DMS 273 (cell line): ENCODE data around the gene CRYBG1.
"Not testable (repeated sequence)": the region's sequence is repeated elsewhere in the genome, so short reads cannot be mapped to it uniquely, and the experiment has no call there.

ENCODE experiments used
- DNase-seq: peaks from one replicate; lab custom pipeline; 2025; ENCODE audit not compliant: unreplicated experiment; lab: John Stamatoyannopoulos, UW

Gene CRYBG1

DNA sequence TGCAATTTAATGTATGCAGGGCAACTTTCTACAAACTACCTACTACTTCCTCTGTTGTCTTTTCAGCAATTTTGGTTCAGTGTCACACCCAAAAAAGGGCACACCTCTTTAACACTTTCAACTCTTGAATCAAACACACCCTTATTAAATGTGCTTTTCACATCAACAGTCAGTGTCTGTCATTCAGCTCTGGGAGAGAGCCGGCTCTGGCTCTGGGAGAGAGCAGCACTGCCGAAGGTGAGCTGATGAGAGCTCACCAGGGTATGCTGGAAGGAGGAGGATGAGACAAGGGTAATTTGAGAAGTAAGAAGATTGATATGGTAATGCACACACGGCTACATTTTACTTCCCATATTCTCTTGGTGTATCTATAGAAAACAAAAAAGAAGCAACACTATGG lies 134.5 kb downstream of the CRYBG1 start:
- DNase-seq, result no peak

DNA sequence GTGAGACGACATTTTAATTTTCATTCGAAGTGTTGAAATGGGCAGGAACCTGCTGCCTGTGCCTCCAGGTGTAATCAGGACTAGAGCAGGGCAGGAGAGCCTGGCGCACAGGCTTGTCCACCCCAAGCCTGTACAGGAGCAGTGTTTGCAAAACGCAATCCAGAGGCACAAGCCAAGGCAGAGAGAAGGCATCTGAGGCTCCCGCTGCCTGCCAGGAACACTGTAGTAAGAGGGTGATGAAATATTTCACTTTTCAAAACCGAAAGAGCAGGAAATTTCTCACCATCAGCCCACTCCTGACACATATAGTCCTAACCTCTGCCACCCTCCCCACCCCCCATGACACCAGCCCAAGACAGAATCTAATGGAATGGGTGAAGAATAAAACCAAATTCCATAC lies 136.3 kb downstream of the CRYBG1 start:
- no peak for DNase-seq

DNA sequence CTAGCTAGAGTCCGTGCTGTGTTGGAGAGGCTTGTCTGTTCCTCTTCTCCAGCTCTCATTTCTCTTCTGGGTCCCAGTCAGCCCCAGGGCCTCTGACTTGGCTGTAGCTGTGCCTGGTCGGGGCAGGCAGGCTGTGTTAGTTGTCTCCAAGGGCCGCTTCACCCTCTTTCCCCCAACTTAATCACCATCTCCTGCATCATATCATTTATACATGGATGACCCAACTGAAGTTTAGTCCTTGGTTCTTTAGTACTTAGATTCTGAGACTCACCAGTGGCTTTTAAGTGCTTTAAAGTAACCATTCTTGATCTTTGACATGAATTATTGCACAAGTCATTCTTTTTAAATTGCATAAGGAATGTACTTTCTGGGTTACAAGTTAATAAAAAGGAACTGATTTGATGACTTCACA lies 141.4 kb downstream of the CRYBG1 start:
- DNase-seq, result no peak

- no peak for DNase-seq
These were observed 142.0 kb downstream of the CRYBG1 start for GRCh38 chr6:106502559-106502958.

- no peak for DNase-seq
These were observed 147.8 kb downstream of the CRYBG1 start for GRCh38 chr6:106508277-106508676.

GRCh38 chr6:106508834-106509233 lies 148.3 kb downstream of the CRYBG1 start:
- DNase-seq, result no peak

- DNase-seq, result no peak
These were observed 149.0 kb downstream of the CRYBG1 start for GRCh38 chr6:106509420-106510089.

- DNase-seq, result peak; percentile 79
These were observed 149.8 kb downstream of the CRYBG1 start for GRCh38 chr6:106510090-106510970.

GRCh38 chr6:106511288-106512047 lies 151.0 kb downstream of the CRYBG1 start:
- peak; percentile 45 for DNase-seq

DNA sequence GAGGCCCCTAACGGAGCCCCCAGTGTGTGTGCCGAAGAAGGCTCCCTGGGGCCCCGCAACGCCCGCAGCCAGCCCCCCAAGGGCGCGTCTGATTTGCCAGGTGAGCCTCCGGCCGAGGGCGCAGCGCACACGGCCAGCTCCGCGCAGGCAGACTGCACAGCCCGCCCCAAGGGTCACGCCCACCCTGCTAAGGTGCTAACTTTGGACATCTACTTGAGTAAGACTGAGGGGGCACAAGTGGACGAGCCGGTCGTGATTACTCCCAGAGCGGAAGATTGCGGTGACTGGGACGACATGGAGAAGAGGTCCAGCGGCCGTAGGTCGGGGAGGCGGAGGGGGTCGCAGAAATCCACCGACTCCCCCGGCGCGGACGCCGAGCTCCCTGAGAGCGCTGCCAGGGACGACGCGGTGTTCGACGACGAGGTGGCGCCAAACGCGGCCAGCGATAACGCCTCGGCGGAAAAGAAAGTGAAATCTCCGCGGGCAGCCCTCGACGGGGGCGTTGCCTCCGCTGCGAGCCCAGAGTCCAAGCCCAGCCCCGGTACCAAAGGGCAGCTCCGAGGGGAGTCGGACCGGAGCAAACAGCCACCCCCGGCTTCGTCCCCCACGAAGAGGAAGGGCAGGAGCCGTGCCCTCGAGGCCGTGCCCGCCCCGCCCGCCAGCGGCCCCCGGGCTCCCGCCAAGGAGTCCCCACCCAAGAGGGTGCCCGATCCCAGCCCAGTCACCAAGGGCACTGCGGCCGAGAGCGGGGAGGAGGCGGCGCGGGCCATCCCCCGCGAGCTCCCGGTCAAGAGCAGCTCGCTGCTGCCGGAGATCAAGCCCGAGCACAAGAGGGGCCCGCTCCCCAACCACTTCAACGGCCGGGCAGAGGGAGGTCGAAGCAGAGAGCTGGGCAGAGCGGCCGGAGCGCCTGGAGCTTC lies 151.8 kb downstream of the CRYBG1 start:
- DNase-seq, result peak; percentile 58

DNA sequence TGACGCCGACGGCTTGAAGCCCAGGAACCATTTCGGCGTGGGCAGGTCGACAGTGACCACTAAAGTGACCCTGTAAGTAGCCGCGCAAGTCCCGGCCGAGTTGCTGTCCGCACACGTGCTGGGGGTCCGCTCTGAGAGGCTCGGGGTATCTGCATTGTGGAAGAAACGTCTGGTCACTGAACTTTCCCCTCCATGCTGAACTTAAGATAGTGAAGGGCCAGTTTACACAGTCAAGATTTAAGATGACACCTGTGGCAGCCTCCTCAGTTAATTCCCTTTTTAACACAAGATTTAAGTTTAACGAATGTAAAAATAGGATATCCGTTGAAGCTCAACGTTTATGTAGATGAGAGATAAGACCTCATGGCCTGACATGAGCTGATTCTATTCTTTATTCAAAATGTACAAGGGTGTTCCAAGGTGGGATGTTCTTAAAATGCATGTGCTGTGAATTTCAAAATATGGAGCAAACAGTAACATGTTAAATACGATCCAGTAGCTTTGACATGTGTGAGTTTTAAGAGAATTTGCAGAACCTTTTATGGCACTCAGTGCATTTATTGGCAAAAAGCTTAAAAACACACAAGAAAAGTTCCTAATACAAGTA lies 152.6 kb downstream of the CRYBG1 start:
- DNase-seq, result no peak

DNA sequence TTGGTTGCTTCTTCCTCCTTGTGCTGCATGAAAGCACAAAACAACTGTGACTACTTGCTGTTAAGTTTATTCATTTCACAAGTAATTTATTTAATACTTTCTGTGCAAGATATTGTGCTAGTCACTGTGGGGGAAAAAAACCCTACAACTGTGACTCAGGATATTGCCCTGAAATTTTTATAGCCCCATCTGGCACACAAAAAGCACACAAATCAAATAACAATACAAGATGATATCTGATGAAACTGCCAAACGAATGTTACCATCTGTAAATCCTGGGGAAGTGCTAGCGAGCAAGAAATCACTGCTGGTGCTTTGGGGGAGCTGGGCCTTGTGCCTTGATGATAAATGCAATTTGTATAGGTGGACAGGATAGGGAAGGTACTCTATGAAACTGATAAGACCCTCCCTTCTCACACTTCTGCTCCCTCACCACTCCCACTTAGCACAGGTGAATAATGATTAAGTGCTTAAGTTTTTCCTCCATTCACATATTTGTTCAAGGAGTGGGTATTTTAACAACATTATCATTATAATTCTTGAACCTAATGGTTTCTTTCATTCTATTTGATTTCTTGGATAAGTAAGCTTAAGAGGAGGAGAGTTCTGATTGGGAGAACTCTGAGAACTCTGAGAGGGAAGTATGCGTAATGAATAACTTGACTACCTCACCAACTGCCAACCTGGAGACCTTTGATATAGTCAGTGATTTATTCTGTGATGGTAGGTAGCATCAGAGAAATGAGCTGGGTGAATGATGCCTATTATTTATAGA lies 153.5 kb downstream of the CRYBG1 start:
- peak; percentile 51 for DNase-seq

GRCh38 chr6:106514583-106514885 lies 154.0 kb downstream of the CRYBG1 start:
- DNase-seq, result no peak

- not testable (repeated sequence) for DNase-seq
These were observed 155.1 kb downstream of the CRYBG1 start for GRCh38 chr6:106515582-106515981.

DNA sequence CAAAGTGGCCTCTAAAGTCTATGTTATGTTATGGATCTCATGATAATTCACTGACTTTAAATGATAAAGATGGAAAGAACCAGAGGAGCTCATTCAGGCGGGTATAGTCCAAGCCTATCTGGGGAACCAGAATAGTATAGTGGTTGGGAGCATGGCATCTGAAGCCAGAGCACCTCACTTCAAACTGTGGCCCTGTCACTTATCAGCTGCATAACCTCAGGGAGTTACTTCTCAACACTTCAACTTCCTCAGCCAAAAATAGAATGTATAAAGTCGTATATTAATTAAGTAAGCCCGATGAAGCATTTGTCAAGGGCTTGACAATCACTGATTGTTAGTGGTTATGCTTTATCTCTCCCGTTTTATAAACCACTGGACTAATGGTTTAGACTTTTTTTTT lies 156.1 kb downstream of the CRYBG1 start:
- no peak for DNase-seq

GRCh38 chr6:106517706-106518105 lies 157.2 kb downstream of the CRYBG1 start:
- DNase-seq, result no peak

DNA sequence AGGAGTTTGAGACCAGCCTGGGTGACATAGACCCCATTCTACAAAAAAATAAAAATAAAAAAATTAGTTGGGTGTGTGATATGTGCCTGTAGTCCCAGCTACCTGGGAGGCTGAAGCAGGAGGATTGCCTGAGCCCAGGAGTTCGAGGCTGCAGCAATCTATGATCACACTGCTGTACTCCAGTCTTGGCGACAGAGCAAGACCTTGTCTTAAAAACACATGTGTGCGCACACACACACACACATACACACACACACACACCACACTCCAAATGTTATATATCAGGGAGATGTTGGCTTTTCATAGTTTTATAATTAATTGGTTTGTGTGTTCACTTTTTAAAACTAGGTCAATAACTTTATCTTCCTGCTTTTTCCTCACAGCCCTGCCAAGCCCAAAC lies 158.2 kb downstream of the CRYBG1 start:
- no peak for DNase-seq

- no peak for DNase-seq
These were observed 159.2 kb downstream of the CRYBG1 start for GRCh38 chr6:106519460-106520394.
